NOMO-1 treated with dmso at 0.1 percent for 144 hours (cell line): Measurements from ENCODE around the gene MGAT5.

Experiments used
- DNase-seq: peaks from one replicate; lab custom pipeline; 2025; ENCODE audit not compliant: unreplicated experiment; lab: John Stamatoyannopoulos, UW

The MGAT5 gene

GRCh38 chr2:134275058-134275862 lies 21.4 kb downstream of the MGAT5 start:
- DNase-seq: no peak

- DNase-seq: no peak
Measured at GRCh38 chr2:134276381-134277172, 22.7 kb downstream of the MGAT5 start.

DNA sequence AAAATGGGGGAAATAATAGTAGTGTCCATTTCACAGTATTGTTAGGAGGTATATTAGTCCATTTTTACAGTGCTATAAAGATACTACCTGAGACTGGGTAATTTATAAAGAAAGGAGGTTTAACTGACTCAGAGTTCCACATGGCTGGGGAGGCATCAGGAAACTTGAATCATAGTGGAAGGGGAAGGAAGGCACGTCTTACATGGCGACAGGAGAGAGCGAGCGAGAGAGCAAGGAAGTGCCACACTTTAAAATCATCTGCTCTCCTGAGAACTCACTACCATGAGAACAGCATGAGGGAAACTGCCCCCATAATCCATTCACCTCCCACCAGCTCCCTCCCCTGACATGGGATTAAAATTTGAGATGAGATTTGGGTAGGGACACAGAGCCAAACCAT lies 23.4 kb downstream of the MGAT5 start:
- no peak for DNase-seq

DNA sequence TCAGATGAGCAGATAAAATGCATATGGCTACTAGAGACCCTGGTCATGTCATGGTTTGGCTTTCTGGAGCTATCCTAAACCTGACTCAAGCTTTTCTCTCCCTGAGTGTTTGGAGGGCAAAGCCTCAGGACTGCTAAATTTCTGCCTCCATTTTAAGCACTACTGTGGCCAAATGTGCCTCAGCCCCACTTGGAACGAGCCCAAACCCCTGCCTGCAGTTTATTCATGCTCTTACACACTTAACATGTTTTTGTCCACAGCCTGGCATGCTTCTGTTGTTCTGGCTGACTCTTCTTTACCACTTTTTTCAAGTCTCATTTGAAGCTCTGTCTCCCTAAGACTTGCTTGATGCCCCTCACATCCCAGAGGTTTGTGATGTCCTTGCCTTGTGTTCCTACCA lies 24.7 kb downstream of the MGAT5 start:
- no peak for DNase-seq

DNA sequence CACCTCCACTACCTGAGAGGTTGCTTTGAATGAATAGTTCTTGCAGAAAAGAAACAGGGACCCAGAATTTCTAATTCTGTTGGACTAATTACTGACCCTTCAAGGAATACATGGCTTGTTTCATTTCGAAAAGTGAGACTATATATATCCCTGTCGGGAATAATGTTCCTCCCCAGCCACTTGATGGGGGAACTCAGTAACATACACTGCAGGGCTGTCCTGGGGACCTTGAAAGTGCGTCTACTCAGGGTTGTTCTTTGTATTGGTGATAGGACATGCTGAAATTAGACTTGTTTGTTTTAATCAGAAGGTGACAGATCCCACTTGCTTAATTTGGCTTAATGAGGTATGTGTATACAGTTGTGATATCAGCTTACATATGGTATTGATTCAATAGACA lies 25.5 kb downstream of the MGAT5 start:
- DNase-seq: no peak

- DNase-seq: no peak
Measured at GRCh38 chr2:134280231-134280630, 26.4 kb downstream of the MGAT5 start.

GRCh38 chr2:134280726-134281125 lies 26.9 kb downstream of the MGAT5 start:
- no peak for DNase-seq

- DNase-seq: no peak
Measured at GRCh38 chr2:134281815-134282419, 28.0 kb downstream of the MGAT5 start.

DNA sequence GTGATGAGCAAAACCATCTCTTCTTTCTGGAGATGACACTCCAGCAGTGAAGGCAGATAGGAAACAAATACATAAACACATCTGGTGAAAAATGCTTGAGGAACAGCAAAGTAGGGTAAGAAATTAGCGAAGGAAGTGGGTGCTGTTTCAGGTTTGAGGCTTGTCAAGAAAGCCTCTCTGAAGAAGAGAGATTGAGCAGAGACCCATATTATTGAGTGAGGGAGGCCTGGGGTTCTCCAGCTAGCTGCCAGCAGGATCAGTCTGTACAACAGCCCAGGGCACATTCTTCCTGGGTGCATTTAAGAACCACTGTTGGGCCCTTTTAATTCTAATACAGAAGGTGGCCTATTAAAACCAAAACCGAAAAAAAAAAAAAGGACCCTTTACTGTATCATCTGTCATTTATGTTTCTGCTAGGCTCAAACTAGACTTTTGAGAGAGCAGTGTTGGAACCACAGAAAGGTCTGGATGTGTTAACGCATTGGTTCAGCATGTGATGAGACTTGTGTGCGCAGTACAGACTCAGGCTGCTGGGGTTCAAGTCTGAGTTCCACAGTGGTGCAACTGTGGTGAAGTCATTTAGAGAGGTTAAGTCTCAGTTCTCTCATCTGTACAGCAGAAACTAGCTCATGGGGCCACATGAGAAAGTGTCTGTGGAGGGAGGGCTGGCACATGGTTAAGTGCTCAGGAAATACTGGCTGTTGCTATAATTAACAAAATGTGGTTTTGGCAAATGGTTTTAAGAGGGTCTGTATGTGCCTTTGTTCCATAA lies 28.9 kb downstream of the MGAT5 start:
- DNase-seq: peak; percentile 22

GRCh38 chr2:134283661-134284060 lies 29.8 kb downstream of the MGAT5 start:
- no peak for DNase-seq

DNA sequence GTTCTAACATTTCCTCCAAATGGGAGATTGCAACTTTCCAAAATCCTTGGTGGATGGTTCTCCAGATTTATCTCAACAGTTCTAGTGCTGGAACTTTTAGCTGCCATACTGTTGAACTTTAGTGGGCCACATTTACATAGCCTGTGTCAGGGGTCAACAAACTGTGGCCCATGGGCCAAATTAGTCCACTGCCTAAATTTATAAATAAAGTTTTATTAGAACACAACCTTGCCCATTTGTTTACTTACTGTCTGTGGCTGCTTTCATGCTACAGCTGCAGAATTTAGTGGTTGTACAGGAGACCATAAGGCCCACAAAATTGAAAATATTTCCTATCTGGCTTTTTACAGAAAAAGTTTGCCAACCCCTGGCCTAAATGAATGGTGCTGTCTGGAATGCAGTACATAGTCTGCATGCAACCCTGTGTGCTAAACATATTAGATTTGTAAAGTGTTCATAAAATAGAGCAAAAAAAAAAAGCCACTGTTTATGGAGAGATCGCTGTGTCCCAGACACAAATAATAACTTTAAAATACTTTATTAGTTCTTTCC lies 30.3 kb downstream of the MGAT5 start:
- no peak for DNase-seq

DNA sequence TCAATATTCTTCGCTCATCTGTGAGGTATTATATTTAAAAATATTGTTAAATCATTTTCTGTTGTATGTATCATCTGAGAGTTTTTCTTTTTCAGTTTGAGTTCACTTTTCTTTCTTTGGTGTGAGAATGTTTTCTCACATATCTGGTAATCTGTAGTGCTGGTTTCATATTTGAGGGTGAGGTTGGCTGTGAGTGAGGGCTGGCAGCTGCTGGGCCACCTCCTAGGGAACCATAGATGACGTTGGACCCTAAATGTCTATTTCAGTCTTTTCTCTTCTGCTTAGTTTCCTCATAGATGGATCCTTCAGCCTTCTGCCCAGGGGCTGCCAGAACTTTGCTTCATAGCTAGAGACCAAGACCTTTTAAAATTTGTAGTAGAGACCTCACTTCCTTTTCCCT lies 33.5 kb downstream of the MGAT5 start:
- no peak for DNase-seq

- no peak for DNase-seq
Measured at GRCh38 chr2:134288814-134289213, 34.9 kb downstream of the MGAT5 start.

GRCh38 chr2:134289225-134289624 lies 35.4 kb downstream of the MGAT5 start:
- no peak for DNase-seq

DNA sequence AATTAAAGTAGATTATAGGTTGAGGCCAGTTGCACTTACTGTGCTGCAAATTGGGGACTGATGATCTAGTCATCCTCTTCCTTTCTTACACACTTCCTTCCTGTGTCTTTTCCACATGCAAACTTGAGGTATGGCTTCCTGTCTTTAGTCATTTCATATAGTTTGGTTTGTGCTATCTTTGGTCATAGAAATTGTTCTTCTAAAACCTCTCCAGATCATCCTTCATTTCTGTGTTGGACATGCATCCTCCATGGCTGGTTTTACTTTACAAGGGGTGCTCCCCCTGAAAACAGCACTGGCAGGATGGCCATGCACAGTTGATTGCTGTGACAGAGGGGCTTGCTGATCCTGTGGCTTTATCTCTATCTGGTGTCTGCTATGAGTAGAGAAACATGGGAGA lies 36.5 kb downstream of the MGAT5 start:
- DNase-seq: no peak

GRCh38 chr2:134292514-134292913 lies 38.6 kb downstream of the MGAT5 start:
- no peak for DNase-seq

- DNase-seq: no peak
Measured at GRCh38 chr2:134293719-134294537, 40.1 kb downstream of the MGAT5 start.

- peak; percentile 25 for DNase-seq
Measured at GRCh38 chr2:134294598-134294997, 40.7 kb downstream of the MGAT5 start.

DNA sequence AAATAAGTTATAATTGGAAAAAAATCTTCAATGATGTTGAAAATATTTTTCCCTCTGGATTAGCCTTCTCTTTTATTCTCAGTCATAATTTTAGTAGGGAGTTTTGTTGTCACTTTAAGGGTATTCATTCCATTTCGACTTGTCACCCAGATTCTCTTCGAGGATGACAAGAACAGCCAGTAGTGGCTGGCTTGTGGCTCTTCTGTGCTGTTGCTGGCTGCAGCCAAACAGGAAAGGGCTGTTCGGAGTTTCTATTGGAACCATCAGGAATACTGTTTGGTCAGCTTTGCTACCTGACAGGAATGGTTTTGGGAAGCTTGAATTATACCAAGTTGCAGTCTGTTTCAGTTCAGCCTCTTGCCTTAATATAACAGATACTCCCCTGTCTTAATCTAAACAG lies 41.6 kb downstream of the MGAT5 start:
- no peak for DNase-seq

DNA sequence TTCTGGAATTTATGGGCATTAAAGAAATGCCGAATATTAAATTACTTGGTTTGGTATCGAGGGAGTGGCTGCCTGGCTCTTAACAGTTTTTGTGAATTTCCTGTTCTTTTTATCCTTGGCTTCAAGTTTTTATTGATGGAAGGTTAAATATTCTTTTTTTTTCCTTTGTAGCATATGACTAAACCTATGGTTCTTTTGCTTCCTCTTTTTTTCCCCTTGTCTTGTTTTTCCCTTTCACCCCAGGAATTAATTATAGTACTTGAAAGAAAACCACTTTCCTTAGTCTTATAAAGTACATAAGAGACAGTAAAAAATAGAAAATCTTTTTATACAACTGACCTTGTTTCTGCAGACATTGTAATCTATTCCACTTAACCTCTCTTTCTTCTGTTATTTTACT lies 42.4 kb downstream of the MGAT5 start:
- DNase-seq: peak; percentile 8
